GM23338 (cell line): ENCODE data around the gene DENND1B. TPM values are rescaled to one million over a fixed set of nuclear protein-coding genes. Genes with fewer than 3 reads are reported as not detected.

ENCODE experiments used
- ATAC-seq: fragments of 200-7000 bp; cut with Tn5 transposase; 3 replicates; pipeline ENCODE4 v1.9.1; 2020
- DNase-seq: peaks from one replicate; pipeline ENCODE4 v3.0.0-alpha.2; 2015; ENCODE audit warnings: low spot score
- H2AFZ ChIP-seq: fragments of 200-600 bp; sonication (generic); 2 replicates; pipeline ENCODE4 v1.8.0; 2016; ENCODE audit warnings: antibody characterized with exemption, mild to moderate bottlenecking, moderate library complexity
- H3F3A ChIP-seq: fragments of 200-600 bp; sonication (generic); replicated peaks from 2 replicates; pipeline ENCODE4 v1.8.0; 2017; ENCODE audit warnings: antibody characterized with exemption, mixed run types, low read depth
- H3K27ac ChIP-seq: fragments of 200-600 bp; sonication (generic); 2 replicates; pipeline ENCODE4 v1.6.1; 2016; ENCODE audit warnings: low read depth
- H3K27me3 ChIP-seq: fragments of 200-600 bp; sonication (generic); 2 replicates; pipeline ENCODE4 v1.8.0; 2016; ENCODE audit warnings: mild to moderate bottlenecking, mixed run types, moderate library complexity; ENCODE audit not compliant: insufficient read depth
- H3K36me3 ChIP-seq: fragments of 200-600 bp; sonication (generic); 2 replicates; pipeline ENCODE4 v1.8.0; 2016; ENCODE audit warnings: mild to moderate bottlenecking; ENCODE audit not compliant: insufficient read depth
- H3K4me1 ChIP-seq: fragments of 200-600 bp; sonication (generic); 2 replicates; pipeline ENCODE4 v1.8.0; 2016; ENCODE audit warnings: mild to moderate bottlenecking, moderate library complexity; ENCODE audit not compliant: insufficient read depth
- H3K4me2 ChIP-seq: fragments of 200-600 bp; sonication (generic); 2 replicates; pipeline ENCODE4 v1.7.1; 2017; ENCODE audit warnings: mixed run types
- H3K4me3 ChIP-seq: fragments of 200-600 bp; sonication (generic); 2 replicates; pipeline ENCODE4 v1.6.1; 2016; ENCODE audit warnings: mixed run types
- H3K79me2 ChIP-seq: fragments of 200-600 bp; sonication (generic); replicated peaks from 2 replicates; pipeline ENCODE4 v1.8.0; 2017; ENCODE audit warnings: mild to moderate bottlenecking; ENCODE audit not compliant: insufficient read depth
- H3K9me2 ChIP-seq: fragments of 200-600 bp; sonication (generic); 2 replicates; pipeline ENCODE4 v1.8.0; 2017; ENCODE audit not compliant: insufficient read depth
- H4K20me1 ChIP-seq: fragments of 200-600 bp; sonication (generic); replicated peaks from 2 replicates; pipeline ENCODE4 v1.8.0; 2017; ENCODE audit warnings: mild to moderate bottlenecking; ENCODE audit not compliant: insufficient read depth
- H3K27ac Mint-ChIP-seq: 2 replicates; pipeline ENCODE4 v1.8.0; 2020; ENCODE audit warnings: inconsistent platforms, mild to moderate bottlenecking, moderate library complexity, mixed read lengths
- H3K27me3 Mint-ChIP-seq: 3 replicates; pipeline ENCODE4 v1.8.0; 2022; ENCODE audit warnings: low read depth, mild to moderate bottlenecking, moderate library complexity, mixed read lengths, inconsistent platforms; ENCODE audit not compliant: insufficient read depth, poor library complexity
- H3K36me3 Mint-ChIP-seq: 3 replicates; pipeline ENCODE4 v1.8.0; 2021; ENCODE audit warnings: low read depth, mild to moderate bottlenecking, inconsistent platforms, moderate library complexity, mixed read lengths
- H3K4me1 Mint-ChIP-seq: 3 replicates; pipeline ENCODE4 v1.8.0; 2020; ENCODE audit warnings: mild to moderate bottlenecking, inconsistent platforms, mixed read lengths
- H3K4me3 Mint-ChIP-seq: 3 replicates; pipeline ENCODE4 v1.8.0; 2021; ENCODE audit warnings: moderate library complexity, mild to moderate bottlenecking, inconsistent platforms, mixed read lengths
- H3K9me3 Mint-ChIP-seq: 3 replicates; pipeline ENCODE4 v1.8.0; 2020; ENCODE audit warnings: moderate library complexity, mild to moderate bottlenecking, inconsistent platforms, mixed read lengths
- CREB1 ChIP-seq: fragments of 250-450 bp; sonication (Bioruptor Pico); IDR thresholded peaks from 2 replicates; pipeline ENCODE4 v1.5.0; 2020; ENCODE audit warnings: low read depth, mild to moderate bottlenecking, moderate library complexity
- EZH2 ChIP-seq: fragments of 200-600 bp; sonication (generic); IDR thresholded peaks from one replicate; pipeline ENCODE4 v1.8.0; 2017; ENCODE audit warnings: antibody characterized with exemption, mild to moderate bottlenecking, low read depth; ENCODE audit not compliant: unreplicated experiment
- EZH2phosphoT487 ChIP-seq: fragments of 200-600 bp; sonication (generic); IDR thresholded peaks from one replicate; pipeline ENCODE4 v1.8.1; 2018; ENCODE audit warnings: antibody characterized with exemption; ENCODE audit not compliant: unreplicated experiment
- JUNB ChIP-seq: IDR thresholded peaks from one replicate; pipeline ENCODE4 v1.6.1; 2016; ENCODE audit warnings: antibody characterized with exemption; ENCODE audit not compliant: unreplicated experiment
- NANOG ChIP-seq: IDR thresholded peaks from 2 replicates; pipeline ENCODE4 v1.6.1; 2016; ENCODE audit warnings: antibody characterized with exemption, borderline replicate concordance
- POLR2AphosphoS5 ChIP-seq: IDR thresholded peaks from 2 replicates; pipeline ENCODE4 v1.6.1; 2016; ENCODE audit warnings: antibody characterized with exemption, low read depth
- STAT1 ChIP-seq: IDR thresholded peaks from one replicate; pipeline ENCODE4 v1.6.1; 2016; ENCODE audit warnings: antibody characterized with exemption; ENCODE audit not compliant: unreplicated experiment
- ZNF114 ChIP-seq: fragments of 250-450 bp; sonication (Bioruptor Pico); IDR thresholded peaks from 2 replicates; pipeline ENCODE4 v1.5.0; 2020; ENCODE audit warnings: mild to moderate bottlenecking, moderate library complexity
- ZNF331 ChIP-seq: fragments of 250-450 bp; sonication (Bioruptor Pico); IDR thresholded peaks from 2 replicates; pipeline ENCODE4 v1.5.0; 2020; ENCODE audit warnings: low read depth, mild to moderate bottlenecking, moderate library complexity
- polyA plus RNA-seq: library from polyadenylated mRNA; unstranded; fragments of >200 nt; fragmentation: Nextera tagmentation; extraction: Ambion mirVana; gene quantifications from 2 replicates; pipeline ENCODE4 v1.2.1, GENCODE V29; 2016
- total RNA-seq: library from RNA; depleted of rRNA; stranded (reverse); fragments of >200 nt; shearing (Covaris generic); gene quantifications from 2 replicates; pipeline ENCODE4 v1.2.3, GENCODE V29; 2014
- TF ChIP-seq, protein P1 (sequence below), 2 experiments: fragments of 200-600 bp in 1 of 2; sonication (generic) in 1 of 2; conservative IDR thresholded peaks; 2 replicates each; pipeline versions ENCODE4 v1.5.1 to v1.6.1; 2016 to 2017; ENCODE audit warnings: antibody characterized with exemption in 2 of 2, low read depth in 2 of 2, mild to moderate bottlenecking in 2 of 2, moderate library complexity in 1 of 2
- TF ChIP-seq, protein P2 (sequence below): IDR thresholded peaks from one replicate; pipeline ENCODE4 v1.6.1; 2018; ENCODE audit warnings: antibody characterized with exemption; ENCODE audit not compliant: unreplicated experiment
- TF ChIP-seq, protein P3 (sequence below): fragments of 250-450 bp; sonication (Bioruptor Pico); IDR thresholded peaks from 2 replicates; pipeline ENCODE4 v1.5.0; 2020; ENCODE audit warnings: mild to moderate bottlenecking, moderate library complexity
- TF ChIP-seq, protein P4 (sequence below): IDR thresholded peaks from 2 replicates; pipeline ENCODE4 v1.6.1; 2016; ENCODE audit warnings: antibody characterized with exemption

Gene DENND1B
- total and polyA plus RNA-seq, 2 experiments from 2014 or later, result 4.3 to 5.2 TPM

DNA sequence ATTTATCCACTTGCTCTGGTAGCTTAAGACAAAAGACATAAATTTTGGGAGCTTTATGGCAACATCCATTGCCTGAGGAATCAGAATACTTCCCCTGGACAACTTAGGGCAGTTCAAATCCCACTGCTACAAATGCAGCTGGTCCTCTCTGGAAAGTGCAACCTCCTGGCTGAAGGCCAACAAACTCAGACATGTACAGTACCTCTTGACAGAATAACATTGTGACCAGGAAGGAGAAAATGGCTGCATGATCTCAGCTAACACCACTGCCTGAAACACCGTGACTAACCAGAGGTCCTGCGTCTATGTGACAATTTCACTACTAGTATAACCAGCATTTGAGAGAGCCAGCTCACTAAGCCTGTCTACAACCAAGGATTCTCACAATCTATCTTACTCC is 288.3 kb downstream of the DENND1B start:
- Histone ChIP-seq H4K20me1 (no peaks in the 10 kb centered on the region), H3K4me1 (no peaks in the 10 kb centered on the region), H3K9me2 (0 out of 2 replicates have a peak, but pooled peaks cover 3% of the 10 kb centered on the region), H2AFZ (no peak overlapping the region), H3K4me2 (no peak overlapping the region), H3K27ac (no peak overlapping the region), H3K79me2 (no peaks in the 10 kb centered on the region), H3K27me3 (no peaks in the 10 kb centered on the region), H3K36me3 (no peaks in the 10 kb centered on the region), H3F3A (no peaks in the 10 kb centered on the region), H3K4me3 (no peak overlapping the region)
- DNase-seq (no peak), ATAC-seq (no peak)
- H3K27me3 Mint-ChIP-seq, result peaks cover 2% of the 10 kb centered on the region
- H3K9me3 Mint-ChIP-seq, result no peaks in the 10 kb centered on the region
- no peak overlapping the region for H3K27ac Mint-ChIP-seq
- H3K4me1 Mint-ChIP-seq, result no peaks in the 10 kb centered on the region
- no peaks in the 10 kb centered on the region for H3K36me3 Mint-ChIP-seq
- TF ChIP-seq NANOG, result no peak
- no peak for TF ChIP-seq ZNF114 (CRISPR knock-in tag)
- no peak for TF ChIP-seq STAT1
- TF ChIP-seq, protein P1, sequence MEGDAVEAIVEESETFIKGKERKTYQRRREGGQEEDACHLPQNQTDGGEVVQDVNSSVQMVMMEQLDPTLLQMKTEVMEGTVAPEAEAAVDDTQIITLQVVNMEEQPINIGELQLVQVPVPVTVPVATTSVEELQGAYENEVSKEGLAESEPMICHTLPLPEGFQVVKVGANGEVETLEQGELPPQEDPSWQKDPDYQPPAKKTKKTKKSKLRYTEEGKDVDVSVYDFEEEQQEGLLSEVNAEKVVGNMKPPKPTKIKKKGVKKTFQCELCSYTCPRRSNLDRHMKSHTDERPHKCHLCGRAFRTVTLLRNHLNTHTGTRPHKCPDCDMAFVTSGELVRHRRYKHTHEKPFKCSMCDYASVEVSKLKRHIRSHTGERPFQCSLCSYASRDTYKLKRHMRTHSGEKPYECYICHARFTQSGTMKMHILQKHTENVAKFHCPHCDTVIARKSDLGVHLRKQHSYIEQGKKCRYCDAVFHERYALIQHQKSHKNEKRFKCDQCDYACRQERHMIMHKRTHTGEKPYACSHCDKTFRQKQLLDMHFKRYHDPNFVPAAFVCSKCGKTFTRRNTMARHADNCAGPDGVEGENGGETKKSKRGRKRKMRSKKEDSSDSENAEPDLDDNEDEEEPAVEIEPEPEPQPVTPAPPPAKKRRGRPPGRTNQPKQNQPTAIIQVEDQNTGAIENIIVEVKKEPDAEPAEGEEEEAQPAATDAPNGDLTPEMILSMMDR (conservative IDR thresholded peaks at IDR 0.05; ENCODE audit: low read depth in 2 of 2), result no peak
- TF ChIP-seq, protein P2, sequence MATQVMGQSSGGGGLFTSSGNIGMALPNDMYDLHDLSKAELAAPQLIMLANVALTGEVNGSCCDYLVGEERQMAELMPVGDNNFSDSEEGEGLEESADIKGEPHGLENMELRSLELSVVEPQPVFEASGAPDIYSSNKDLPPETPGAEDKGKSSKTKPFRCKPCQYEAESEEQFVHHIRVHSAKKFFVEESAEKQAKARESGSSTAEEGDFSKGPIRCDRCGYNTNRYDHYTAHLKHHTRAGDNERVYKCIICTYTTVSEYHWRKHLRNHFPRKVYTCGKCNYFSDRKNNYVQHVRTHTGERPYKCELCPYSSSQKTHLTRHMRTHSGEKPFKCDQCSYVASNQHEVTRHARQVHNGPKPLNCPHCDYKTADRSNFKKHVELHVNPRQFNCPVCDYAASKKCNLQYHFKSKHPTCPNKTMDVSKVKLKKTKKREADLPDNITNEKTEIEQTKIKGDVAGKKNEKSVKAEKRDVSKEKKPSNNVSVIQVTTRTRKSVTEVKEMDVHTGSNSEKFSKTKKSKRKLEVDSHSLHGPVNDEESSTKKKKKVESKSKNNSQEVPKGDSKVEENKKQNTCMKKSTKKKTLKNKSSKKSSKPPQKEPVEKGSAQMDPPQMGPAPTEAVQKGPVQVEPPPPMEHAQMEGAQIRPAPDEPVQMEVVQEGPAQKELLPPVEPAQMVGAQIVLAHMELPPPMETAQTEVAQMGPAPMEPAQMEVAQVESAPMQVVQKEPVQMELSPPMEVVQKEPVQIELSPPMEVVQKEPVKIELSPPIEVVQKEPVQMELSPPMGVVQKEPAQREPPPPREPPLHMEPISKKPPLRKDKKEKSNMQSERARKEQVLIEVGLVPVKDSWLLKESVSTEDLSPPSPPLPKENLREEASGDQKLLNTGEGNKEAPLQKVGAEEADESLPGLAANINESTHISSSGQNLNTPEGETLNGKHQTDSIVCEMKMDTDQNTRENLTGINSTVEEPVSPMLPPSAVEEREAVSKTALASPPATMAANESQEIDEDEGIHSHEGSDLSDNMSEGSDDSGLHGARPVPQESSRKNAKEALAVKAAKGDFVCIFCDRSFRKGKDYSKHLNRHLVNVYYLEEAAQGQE, result no peak
- TF ChIP-seq JUNB, result no peak
- TF ChIP-seq POLR2AphosphoS5, result no peak
- no peak for TF ChIP-seq ZNF331 (CRISPR knock-in tag)
- no peak for TF ChIP-seq CREB1 (CRISPR knock-in tag)
- TF ChIP-seq EZH2, result no peak
- no peak for TF ChIP-seq EZH2phosphoT487
- TF ChIP-seq, protein P3, sequence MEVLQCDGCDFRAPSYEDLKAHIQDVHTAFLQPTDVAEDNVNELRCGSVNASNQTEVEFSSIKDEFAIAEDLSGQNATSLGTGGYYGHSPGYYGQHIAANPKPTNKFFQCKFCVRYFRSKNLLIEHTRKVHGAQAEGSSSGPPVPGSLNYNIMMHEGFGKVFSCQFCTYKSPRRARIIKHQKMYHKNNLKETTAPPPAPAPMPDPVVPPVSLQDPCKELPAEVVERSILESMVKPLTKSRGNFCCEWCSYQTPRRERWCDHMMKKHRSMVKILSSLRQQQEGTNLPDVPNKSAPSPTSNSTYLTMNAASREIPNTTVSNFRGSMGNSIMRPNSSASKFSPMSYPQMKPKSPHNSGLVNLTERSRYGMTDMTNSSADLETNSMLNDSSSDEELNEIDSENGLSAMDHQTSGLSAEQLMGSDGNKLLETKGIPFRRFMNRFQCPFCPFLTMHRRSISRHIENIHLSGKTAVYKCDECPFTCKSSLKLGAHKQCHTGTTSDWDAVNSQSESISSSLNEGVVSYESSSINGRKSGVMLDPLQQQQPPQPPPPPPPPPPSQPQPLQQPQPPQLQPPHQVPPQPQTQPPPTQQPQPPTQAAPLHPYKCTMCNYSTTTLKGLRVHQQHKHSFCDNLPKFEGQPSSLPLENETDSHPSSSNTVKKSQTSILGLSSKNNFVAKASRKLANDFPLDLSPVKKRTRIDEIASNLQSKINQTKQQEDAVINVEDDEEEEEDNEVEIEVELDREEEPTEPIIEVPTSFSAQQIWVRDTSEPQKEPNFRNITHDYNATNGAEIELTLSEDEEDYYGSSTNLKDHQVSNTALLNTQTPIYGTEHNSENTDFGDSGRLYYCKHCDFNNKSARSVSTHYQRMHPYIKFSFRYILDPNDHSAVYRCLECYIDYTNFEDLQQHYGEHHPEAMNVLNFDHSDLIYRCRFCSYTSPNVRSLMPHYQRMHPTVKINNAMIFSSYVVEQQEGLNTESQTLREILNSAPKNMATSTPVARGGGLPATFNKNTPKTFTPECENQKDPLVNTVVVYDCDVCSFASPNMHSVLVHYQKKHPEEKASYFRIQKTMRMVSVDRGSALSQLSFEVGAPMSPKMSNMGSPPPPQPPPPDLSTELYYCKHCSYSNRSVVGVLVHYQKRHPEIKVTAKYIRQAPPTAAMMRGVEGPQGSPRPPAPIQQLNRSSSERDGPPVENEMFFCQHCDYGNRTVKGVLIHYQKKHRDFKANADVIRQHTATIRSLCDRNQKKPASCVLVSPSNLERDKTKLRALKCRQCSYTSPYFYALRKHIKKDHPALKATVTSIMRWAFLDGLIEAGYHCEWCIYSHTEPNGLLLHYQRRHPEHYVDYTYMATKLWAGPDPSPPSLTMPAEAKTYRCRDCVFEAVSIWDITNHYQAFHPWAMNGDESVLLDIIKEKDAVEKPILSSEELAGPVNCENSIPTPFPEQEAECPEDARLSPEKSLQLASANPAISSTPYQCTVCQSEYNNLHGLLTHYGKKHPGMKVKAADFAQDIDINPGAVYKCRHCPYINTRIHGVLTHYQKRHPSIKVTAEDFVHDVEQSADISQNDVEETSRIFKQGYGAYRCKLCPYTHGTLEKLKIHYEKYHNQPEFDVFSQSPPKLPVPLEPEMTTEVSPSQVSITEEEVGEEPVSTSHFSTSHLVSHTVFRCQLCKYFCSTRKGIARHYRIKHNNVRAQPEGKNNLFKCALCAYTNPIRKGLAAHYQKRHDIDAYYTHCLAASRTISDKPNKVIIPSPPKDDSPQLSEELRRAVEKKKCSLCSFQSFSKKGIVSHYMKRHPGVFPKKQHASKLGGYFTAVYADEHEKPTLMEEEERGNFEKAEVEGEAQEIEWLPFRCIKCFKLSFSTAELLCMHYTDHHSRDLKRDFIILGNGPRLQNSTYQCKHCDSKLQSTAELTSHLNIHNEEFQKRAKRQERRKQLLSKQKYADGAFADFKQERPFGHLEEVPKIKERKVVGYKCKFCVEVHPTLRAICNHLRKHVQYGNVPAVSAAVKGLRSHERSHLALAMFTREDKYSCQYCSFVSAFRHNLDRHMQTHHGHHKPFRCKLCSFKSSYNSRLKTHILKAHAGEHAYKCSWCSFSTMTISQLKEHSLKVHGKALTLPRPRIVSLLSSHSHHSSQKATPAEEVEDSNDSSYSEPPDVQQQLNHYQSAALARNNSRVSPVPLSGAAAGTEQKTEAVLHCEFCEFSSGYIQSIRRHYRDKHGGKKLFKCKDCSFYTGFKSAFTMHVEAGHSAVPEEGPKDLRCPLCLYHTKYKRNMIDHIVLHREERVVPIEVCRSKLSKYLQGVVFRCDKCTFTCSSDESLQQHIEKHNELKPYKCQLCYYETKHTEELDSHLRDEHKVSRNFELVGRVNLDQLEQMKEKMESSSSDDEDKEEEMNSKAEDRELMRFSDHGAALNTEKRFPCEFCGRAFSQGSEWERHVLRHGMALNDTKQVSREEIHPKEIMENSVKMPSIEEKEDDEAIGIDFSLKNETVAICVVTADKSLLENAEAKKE (CRISPR knock-in tag), result no peak
- TF ChIP-seq, protein P4, sequence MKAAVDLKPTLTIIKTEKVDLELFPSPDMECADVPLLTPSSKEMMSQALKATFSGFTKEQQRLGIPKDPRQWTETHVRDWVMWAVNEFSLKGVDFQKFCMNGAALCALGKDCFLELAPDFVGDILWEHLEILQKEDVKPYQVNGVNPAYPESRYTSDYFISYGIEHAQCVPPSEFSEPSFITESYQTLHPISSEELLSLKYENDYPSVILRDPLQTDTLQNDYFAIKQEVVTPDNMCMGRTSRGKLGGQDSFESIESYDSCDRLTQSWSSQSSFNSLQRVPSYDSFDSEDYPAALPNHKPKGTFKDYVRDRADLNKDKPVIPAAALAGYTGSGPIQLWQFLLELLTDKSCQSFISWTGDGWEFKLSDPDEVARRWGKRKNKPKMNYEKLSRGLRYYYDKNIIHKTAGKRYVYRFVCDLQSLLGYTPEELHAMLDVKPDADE, result no peak
- no peak overlapping the region for H3K4me3 Mint-ChIP-seq
